NCI-H82 treated with DMSO at 0.1 percent for 48 hours (cell line): ENCODE results near the gene HMCES.

ENCODE experiments used
- DNase-seq: peaks from one replicate; lab custom pipeline; 2025; ENCODE audit not compliant: unreplicated experiment; lab: John Stamatoyannopoulos, UW

The HMCES gene, protein sequence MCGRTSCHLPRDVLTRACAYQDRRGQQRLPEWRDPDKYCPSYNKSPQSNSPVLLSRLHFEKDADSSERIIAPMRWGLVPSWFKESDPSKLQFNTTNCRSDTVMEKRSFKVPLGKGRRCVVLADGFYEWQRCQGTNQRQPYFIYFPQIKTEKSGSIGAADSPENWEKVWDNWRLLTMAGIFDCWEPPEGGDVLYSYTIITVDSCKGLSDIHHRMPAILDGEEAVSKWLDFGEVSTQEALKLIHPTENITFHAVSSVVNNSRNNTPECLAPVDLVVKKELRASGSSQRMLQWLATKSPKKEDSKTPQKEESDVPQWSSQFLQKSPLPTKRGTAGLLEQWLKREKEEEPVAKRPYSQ

DNA sequence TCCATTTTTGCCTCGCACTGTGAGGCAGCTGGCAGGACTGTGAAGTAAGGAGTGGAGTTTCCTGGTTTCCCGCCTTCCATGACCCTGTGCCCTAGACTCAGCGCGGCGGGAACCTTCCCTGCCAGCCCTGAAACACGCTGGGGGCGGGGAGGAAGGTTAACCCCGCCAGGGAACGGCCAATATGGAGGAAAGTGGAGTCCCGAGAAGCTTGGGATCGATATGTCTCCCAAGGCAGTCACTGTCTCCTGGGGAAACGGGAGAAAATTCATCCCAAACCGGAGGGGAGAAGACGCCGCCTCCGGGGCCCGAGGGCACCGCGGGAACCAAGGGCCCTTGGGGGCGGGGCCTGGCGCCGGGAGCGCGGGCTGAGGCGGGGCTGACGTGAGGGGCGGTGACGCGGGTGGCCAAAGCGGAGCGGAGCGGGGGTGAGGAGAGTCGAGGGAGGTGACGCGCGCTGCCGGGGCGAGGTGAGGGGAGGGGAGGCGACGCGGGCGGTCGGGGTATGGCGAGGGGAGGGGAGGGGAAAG lies at the start of gene HMCES:
Gene HMCES (plus strand): TSS at position 432 of the 527 bp plus-strand sequence. CDS start 863 bp downstream, outside the sequence.
- peak; percentile 85 for DNase-seq

DNA sequence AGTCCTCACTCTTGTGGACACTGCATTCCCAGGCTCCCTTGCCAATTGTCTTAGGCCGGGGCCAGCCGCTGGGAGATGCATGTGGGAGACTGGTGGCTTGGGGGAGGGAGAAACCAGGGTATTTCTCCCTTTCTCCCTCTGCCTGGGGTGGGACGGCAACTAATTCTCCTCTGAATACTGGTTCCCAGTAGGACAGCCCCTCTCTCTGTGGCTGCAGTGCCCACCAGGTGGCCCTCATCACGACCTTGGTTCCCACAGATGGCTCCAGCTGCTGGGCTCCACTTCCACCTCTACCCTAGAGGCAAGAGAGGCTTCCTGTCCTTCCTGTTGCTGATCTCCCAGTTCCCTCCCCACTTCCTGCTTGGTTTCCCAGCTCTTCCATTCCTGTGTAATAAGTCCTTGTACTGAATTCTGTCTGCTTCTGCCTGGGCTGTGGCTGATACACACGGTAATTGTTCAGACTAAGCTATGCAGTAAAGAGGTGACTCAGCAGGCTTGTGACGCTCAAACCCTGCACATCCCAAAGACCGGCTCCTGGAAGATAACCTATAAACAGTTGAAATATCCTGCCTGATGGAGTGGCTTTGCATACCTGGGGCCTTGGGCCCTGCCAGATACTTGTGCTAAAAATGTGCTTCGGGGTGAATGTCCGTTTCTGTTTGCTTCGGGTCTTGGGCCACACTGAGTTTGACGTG lies 49.6 kb upstream of the HMCES start:
- DNase-seq: no peak

DNA sequence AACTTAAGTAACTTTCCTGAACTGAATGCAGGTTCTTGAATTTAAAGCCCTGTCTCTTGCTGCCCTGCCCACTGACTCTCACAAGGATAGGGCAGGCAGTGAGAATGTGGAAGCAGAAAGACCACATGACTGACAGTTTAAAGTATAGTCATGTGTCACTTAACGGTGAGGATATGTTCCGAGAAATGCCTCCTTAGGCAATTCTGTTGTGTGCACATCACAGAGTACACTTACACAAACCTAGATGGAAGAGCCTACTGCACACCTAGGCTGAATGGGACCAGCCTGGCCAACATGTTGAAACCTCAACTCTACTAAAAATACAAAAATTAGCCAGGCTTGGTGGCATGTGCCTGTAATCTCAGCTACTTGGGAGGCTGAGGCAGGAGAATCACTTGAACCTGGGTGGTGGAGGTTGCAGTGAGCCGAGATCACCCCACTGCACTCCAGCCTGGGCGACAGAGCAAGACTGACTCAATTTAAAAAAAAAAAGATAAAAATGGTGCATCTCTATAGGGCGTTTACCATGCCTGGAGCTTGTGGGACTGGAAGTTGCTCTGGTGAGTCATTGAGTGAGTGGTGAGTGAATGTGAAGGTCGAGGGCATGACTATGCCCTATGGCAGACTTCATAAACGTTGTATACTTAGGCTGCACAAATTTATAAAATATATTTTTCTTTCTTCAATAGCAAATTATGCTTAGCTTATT lies 48.2 kb upstream of the HMCES start:
- no peak for DNase-seq

DNA sequence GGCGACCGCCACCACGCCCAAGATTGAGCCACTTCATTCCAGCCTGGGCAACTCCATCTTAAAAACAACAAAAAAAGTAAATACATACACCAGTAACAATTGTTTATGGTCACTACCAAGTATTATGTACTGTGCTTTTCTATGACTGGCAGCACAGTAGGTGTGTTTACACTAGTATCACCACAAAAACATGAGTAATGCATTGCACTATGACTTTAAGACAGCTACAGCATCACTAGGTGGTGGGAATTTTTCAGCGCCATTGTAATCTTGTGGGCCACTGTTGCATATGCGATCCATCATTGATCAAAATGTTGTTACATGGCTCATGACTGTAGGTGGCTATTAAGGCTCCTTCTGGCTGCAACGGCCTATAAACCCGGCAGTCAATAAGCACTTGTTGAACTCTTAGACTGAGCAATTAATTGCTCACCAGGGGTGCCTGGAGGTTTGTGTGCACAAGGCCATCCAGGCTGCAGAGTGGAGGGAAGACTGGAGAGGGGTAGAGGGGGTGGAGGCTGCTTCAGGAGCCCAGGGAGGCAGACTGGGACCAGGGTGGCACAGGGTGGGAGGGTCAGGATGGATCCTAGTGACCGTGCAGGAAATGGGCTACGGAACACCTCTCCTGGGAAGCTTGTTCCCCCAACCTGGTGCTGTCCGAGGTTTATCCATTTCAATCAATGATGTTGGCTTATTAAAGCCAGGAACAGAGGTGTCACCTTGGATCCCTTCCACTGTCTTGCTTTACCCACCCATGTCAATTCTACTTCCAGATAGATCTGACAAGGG lies 47.1 kb upstream of the HMCES start:
- no peak for DNase-seq

DNA sequence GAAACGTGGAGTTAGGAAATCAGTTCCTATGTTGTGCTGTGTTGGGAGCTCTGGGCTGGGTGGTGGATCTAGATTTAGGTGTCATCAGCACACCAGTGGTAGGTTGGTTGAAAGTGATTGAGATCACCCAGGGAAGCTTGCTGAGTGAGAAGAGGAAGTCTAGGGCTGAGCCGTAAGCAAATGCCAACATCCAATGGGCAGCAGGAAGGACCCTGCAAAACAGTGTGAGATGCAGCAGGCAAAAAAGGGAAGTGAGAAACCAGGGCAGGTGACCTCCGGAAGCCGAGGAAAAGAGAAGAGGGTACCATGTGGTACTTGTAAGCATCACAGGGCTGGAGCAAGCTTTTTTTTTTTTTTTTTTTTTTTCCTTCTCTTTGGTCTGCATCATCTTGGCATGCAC lies 45.1 kb upstream of the HMCES start:
- DNase-seq: no peak

DNA sequence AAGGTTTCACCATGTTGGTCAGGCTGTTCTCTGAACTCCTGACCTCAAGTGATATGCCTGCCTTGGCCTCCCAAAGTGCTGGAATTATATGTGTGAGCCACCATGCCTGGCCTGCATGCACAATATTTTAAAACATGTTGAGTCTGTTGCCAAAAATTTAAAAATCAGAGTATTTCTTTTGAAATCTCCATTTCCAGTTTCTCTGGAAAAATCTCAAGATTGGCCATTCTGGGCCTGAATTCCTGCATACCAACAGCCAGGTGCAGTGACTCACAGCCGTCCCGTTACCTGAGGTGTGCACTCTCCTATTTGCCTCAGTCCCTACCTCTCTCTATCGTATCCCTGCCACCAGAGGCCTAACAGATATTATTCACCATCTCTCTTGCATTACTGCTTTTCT lies 44.2 kb upstream of the HMCES start:
- no peak for DNase-seq

DNA sequence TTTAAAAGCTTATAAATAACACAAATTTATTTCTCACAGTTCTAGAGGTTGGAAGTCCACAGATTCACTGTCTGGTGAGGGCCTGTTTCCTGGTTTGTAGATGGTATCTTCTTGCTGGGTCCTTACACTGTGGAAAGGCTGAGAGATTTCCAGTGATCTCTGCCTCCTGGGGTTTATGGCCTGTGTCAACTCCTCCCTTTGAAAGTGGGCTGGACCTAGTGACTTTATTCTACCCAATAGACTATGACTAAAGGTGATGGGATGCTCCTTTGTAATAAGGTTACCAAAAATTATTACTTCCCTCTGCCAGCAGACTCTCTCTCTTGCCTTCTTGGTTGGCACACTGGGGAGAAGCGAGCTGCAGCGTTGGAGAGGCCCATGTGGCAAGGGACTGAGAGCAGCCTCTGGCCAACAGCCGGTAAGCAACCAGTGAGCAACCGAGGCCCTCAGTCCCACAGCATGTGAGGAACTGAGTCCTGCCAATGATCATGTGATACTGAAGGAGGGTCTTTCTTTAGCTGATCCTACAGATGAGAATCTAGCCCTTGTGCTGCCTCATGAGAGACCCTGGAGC lies 43.2 kb upstream of the HMCES start:
- no peak for DNase-seq

DNA sequence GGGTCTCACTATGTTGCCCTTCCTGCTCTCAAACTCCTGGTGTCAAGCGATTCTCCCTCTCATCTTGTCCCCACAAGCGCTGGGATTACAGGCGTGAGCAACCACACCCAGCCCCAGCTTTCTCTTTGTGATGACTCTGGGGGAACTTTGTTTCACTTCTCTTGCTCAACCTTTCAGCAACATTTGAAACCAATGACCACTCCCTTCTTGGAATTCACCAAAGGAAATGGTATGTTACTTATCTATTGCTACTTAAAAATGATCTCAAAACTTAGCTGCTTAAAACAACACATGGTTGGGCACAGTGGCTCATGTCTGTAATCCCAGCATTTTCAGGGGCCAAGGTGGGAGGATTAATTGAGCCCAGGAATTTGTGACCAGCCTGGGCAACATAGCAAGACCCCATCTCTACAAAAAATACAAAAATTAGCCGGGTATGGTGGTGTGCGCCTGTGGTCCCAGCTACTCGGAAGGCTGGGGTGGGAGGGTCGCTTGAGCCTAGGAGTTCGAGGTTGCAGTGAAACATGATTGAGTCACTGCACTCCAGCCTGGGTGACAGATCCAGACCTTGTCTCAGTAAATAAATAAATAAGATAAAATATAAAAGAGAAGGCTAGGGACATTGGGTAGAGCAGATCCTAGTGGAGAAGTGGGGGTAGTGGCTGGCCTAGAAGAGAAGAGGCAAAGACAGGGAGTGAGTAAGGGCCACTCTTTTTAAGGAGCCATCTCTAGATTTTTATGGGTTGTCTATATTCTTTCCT lies 39.5 kb upstream of the HMCES start:
- DNase-seq: no peak

DNA sequence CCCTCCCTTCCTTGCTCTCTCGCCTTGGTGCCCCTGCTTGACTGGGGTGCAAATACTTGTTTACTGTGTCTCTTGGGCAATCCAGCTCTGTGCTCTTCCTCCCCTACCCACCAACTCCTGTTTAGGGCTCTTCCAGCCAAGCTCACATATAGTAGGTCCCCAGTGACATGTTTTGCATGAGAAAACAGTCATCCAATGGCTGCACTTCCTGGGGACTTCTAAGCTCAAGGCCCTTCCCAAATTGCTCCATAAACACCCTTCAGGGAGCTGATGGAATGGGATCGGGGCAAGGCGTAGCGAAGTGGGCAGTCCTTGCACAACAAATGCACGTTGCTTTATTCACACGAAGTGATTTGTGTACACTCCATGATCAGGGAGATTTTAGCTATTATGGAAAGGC lies 38.7 kb upstream of the HMCES start:
- no peak for DNase-seq

DNA sequence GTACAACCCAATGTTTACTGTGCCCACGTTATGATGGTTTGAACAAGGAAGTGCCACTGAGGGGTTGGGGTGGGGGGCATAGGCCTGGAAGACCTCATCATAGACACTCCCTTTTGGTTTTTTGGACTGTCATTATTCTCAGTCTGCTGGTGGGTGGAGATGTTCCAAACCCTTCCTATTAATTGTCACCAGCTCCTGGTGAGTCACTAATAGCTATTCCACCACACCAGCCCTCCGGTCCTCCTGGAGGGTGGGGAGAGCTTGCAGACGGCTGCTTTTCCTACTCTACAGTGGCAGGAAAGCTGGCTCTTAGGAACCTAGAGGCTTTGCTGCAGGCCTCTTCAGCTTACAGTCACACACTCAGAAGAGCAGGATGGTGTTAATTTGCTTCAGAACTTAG lies 38.2 kb upstream of the HMCES start:
- no peak for DNase-seq

DNA sequence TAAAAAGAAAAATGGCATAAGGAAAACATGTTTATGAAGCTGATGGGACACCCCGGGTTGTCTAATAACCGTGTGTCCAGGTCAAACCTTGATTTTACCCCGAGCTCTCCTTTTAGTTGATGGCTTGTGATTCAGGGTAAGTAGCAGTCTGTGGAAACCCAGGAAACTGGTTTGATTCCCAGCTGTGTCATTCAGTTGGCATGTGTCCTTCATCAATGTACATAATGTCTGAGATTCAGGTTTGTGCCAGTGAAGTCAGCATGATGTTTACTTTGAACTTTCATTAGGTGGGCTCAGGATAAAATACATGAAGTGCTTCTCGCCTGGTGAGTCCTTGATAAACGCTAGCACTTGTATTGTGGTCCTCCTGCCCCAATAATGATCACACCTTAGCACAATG lies 33.5 kb upstream of the HMCES start:
- no peak for DNase-seq

DNA sequence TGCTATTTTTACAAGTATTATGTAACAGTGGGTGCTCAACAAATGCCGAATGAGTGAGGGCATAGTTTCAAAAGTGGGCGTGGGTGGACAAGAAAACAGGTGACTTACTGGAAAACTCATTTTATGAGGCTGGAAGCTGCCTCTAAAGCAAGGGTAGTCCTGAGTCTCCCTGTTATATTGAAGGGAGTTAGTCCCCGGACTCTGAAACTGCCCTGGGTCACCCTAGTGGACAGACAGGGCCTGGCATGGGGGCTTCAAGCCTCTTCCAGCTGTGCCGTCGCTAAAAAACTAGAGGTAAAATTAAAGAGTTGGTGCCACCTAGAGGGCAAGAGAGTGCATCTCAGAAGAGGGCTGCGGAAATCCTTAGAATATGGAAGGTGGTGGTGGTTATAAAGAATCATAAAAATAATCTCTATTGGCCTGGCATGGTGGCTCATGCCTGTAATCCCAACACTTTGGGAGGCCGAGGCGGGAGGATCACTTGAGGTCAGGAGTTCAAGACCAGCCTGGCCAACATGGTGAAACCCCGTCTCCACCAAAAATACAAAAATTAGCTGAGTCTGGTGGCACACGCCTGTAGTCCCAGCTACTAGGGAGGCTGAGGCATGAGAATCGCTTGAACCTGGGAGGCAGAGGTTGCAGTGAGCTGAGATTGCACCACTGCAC lies 32.9 kb upstream of the HMCES start:
- DNase-seq: peak; percentile 77

DNA sequence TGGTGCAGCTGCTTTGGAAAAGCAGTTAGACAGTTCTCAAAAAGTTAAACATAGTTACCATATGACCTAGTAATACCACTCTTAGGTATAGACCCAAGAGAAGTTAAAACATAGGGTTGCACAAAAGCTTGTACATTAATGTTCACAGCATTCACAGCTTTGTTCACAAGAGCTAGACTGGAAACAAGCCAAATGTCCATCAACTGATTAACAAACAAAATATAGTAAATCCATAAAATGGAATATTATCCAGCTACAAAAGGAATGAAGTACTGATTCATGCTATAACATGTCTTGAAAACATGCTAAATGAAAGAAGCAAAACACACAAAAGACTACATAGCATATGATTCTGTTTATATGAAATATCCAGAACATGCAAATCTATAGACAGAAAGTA lies 32.0 kb upstream of the HMCES start:
- no peak for DNase-seq

DNA sequence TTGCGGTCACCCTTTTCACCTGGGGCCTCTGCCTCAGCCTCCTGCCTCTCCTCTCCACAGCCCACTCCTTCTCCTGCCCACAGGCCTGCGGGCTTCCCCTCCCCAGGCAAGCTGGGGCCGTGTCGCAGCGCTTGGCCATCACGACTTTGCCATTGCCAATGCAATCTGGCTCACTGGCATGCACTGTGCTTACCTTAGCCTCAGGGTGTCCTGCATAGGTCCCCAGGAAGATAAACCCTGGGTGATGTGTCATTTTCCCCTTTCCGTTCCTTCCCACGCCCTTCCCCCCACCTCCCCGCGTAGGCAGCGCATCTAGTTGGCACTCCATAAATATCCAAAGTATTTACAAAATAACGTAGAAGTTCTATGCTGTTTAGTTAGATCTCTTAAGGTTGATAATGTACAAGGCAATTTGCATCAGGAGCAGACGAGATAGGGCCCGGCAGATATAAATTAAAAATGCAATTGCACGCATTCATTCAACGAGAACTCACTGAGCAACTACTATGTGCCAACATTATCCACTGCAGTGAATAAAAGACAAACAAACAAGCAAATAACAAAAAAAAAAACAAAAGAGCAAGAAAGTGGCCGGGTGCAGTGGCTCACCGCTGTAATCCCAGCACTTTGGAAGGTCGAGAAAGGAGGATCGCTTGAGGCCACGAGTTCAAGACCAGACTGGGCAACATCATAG lies 30.2 kb upstream of the HMCES start:
- DNase-seq: no peak

DNA sequence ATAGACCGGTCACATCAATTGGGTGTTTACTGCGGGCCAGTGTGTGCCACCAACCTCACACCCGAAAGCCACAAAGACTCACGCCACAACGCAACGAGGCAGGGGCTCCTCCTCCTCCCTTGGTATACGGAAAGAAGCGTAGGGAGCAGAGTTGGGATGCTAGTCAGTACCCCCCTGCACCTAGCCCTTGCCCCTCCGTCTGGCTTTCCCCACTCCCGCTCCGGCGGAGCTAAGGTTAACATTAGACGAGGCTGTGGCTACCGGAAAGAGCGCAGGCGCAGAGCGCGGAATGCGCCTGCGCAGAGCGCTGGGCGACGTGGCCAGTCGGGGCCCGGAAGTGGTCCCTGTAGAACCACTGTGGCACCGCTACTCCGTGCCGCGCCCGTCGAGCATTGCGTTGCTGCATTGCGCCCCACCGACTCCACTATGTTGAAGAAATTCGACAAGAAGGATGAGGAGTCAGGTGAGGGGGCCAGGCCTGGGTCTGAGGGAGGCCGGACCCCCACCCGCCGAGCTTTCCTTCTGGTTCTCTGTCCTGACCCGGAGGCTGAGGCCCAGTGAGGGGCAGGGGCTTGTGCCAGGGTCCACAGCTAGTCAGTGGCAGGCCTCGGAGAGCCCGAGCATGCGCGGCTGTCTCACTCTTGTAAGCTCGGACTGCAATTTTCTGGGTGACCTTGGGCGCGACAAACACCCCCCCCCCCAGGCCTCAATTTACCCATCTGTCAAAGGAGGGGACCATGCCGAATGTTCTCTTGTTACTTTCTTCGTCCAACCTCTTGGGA lies 29.2 kb upstream of the HMCES start, which contains the start of gene COPG1:
Gene COPG1 (plus strand): TSS at position 323 of the 782 bp plus-strand sequence. CDS start 104 bp downstream, at position 427.
- DNase-seq: peak; percentile 72

DNA sequence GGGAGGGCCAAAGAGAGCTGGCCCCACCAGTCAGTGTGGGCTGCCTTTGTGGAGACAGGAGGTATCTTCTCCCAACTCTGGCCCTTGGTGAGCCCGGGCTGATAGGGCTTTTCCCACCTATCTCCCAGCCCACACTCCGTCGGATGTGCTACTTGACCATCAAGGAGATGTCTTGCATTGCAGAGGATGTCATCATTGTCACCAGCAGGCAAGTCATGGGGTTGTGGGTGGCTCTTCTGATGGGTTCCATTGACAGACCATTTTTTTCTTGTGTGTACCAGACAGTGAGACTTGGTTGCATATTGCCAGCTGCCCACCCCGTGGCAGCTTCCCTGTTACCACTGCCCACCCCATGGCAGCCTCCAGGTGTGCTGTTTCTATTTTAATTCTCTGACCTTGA lies 25.9 kb upstream of the HMCES start:
- DNase-seq: no peak

DNA sequence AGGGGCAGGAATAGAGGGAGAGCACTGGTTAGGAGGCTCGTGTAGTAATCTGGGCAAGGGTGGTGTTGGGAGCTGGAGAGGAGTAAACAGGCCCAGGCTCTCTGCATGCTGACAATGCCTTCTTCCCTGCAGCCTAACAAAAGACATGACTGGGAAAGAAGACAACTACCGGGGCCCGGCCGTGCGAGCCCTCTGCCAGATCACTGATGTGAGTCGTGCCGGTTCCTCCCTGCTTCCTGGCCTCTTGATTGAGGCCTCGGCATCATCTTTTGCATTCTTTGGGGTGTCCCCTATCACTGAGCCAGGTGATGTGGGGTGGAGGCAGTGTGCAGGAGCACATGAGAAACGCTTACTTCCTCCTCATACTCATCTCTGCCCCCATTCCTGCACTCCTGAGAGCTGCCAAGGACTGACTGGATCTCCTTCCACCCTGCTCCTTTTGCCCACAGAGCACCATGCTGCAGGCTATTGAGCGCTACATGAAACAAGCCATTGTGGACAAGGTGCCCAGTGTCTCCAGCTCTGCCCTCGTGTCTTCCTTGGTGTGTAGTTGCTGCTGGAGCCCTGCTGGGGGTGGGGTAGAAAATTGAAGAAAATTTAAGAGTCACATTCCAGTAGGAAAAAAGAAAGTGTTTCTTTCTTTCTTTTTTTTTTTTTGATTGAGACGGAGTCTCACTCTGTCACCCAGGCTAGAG lies 24.0 kb upstream of the HMCES start:
- no peak for DNase-seq
